Measurements from ENCODE around the gene SPIRE1. TPM values are rescaled to one million over a fixed set of nuclear protein-coding genes. Genes with fewer than 3 reads are reported as not detected.

The SPIRE1 gene
- total and polyA plus RNA-seq, 9 donors = 7.9 to 30.2 (median 20.4) TPM

- 89 to 92% (median 92%) methylated on average over 5 of the region's 5 CpGs for WGBS, 3 donors
- intact Hi-C loops (cut with DNase I) = no loop called here
- Histone ChIP-seq H3K27me3 (no peaks in the 10 kb centered on the region), H3K9me3 (no peaks in the 10 kb centered on the region), H3K4me1 (ENCODE audit: insufficient read depth) (peaks cover 5% of the 10 kb centered on the region), H3K27ac (no peak overlapping the region), H3K36me3 (no peaks in the 10 kb centered on the region), H3K4me3 (no peak overlapping the region)
- DNase-seq = no peak
- TF ChIP-seq CTCF (IDR thresholded peaks at IDR 0.05) (no peak), POLR2A (IDR thresholded peaks at IDR 0.05) (no peak), EP300 (IDR thresholded peaks at IDR 0.05) (no peak)
Observed at GRCh38 chr18:12592597-12593127, 65.2 kb downstream of the SPIRE1 start.

GRCh38 chr18:12589448-12589847 lies 68.5 kb downstream of the SPIRE1 start:
- TF ChIP-seq POLR2A (IDR thresholded peaks at IDR 0.05) (no peak), CTCF (IDR thresholded peaks at IDR 0.05) (no peak), EP300 (IDR thresholded peaks at IDR 0.05) (no peak)
- H3K9me3 ChIP-seq = no peaks in the 10 kb centered on the region
- intact Hi-C loops (cut with DNase I) = no loop called here
- no peak overlapping the region for H3K4me3 ChIP-seq
- DNase-seq = no peak
- no peak overlapping the region for H3K27ac ChIP-seq
- peaks cover 2% of the 10 kb centered on the region for H3K4me1 ChIP-seq (ENCODE audit: insufficient read depth)
- H3K27me3 ChIP-seq = no peaks in the 10 kb centered on the region
- H3K36me3 ChIP-seq = no peaks in the 10 kb centered on the region

- no peaks in the 10 kb centered on the region for H3K9me3 ChIP-seq
- WGBS, 3 donors = 83 to 98% (median 95%) methylated on average over 1 of the region's 1 CpG
Observed at GRCh38 chr18:12586956-12587355, 71.0 kb downstream of the SPIRE1 start.

GRCh38 chr18:12585218-12585617 lies 72.7 kb downstream of the SPIRE1 start:
- DNase-seq = no peak
- peaks cover 2% of the 10 kb centered on the region for H3K4me1 ChIP-seq (ENCODE audit: insufficient read depth)
- no peaks in the 10 kb centered on the region for H3K9me3 ChIP-seq
- no peak overlapping the region for H3K27ac ChIP-seq
- no peak for TF ChIP-seq POLR2A (IDR thresholded peaks at IDR 0.05)
- TF ChIP-seq EP300 (IDR thresholded peaks at IDR 0.05) = no peak
- no peak for TF ChIP-seq CTCF (IDR thresholded peaks at IDR 0.05)
- no peak overlapping the region for H3K4me3 ChIP-seq
- no peaks in the 10 kb centered on the region for H3K36me3 ChIP-seq
- no peaks in the 10 kb centered on the region for H3K27me3 ChIP-seq
- whole genome bisulfite sequencing, 3 donors = 93 to 95% (median 94%) methylated on average over 1 of the region's 1 CpG
- intact Hi-C loops (cut with DNase I) = no loop called here

More at GRCh38 chr18:12586956-12587355, 71.0 kb downstream of the SPIRE1 start:
- DNase-seq = no peak
- Histone ChIP-seq H3K27me3 (no peaks in the 10 kb centered on the region), H3K36me3 (no peaks in the 10 kb centered on the region), H3K4me1 (ENCODE audit: insufficient read depth) (peaks cover 2% of the 10 kb centered on the region), H3K4me3 (no peak overlapping the region), H3K27ac (no peak overlapping the region)
- intact Hi-C loops (cut with DNase I) = no loop called here
- TF ChIP-seq CTCF (IDR thresholded peaks at IDR 0.05) = no peak
- no peak for TF ChIP-seq EP300 (IDR thresholded peaks at IDR 0.05)
- TF ChIP-seq POLR2A (IDR thresholded peaks at IDR 0.05) = no peak

Data from ovary (tissue), 9 donors.